HepG2 (cell line): ENCODE data around the gene BMERB1. TPM values are rescaled to one million over a fixed set of nuclear protein-coding genes. Genes with fewer than 3 reads are reported as not detected.

Source experiments
- ARID2 ChIP-seq: sonication (generic); formaldehyde crosslinking; IDR thresholded peaks from 2 replicates; pipeline ENCODE4 v1.8.1; 2022; ENCODE audit warnings: mild to moderate bottlenecking, missing genetic modification reagents, borderline replicate concordance
- ATRX ChIP-seq: sonication (generic); formaldehyde crosslinking; IDR thresholded peaks from 2 replicates; pipeline ENCODE4 v1.4.0; 2020; ENCODE audit warnings: missing genetic modification reagents, borderline replicate concordance
- EZH2 ChIP-seq: conservative IDR thresholded peaks from 2 replicates; pipeline ENCODE4 v1.6.1; 2012; ENCODE audit warnings: mild to moderate bottlenecking, low read depth, low read length, moderate library complexity
- FOXK1 ChIP-seq: sonication (generic); formaldehyde crosslinking; IDR thresholded peaks from 2 replicates; pipeline ENCODE4 v1.4.0; 2020; ENCODE audit warnings: low read depth, missing genetic modification reagents, borderline replicate concordance
- LCORL ChIP-seq, 2 experiments: fragments of 450-650 bp in 1 of 2; sonication (generic) in 1 of 2; formaldehyde crosslinking in 1 of 2; IDR thresholded peaks; 2 replicates each; pipeline versions ENCODE4 v1.5.0 to v1.6.1; 2017 to 2020; ENCODE audit warnings: antibody characterized with exemption in 1 of 2, missing genetic modification reagents in 1 of 2
- MATR3 ChIP-seq: sonication (generic); formaldehyde crosslinking; IDR thresholded peaks from 2 replicates; pipeline ENCODE4 v1.4.0; 2020; ENCODE audit warnings: missing genetic modification reagents
- MEIS1 ChIP-seq: sonication (generic); formaldehyde crosslinking; IDR thresholded peaks from 2 replicates; pipeline ENCODE4 v1.9.0; 2021; ENCODE audit warnings: mild to moderate bottlenecking, missing genetic modification reagents, moderate library complexity, borderline replicate concordance
- MTA1 ChIP-seq: sonication (generic); formaldehyde crosslinking; IDR thresholded peaks from 2 replicates; pipeline ENCODE4 v1.4.0; 2020; ENCODE audit warnings: missing genetic modification reagents, mild to moderate bottlenecking, borderline replicate concordance
- MTF2 ChIP-seq: sonication (generic); formaldehyde crosslinking; IDR thresholded peaks from 2 replicates; pipeline ENCODE4 v1.5.0; 2020; ENCODE audit warnings: missing genetic modification reagents, borderline replicate concordance
- MXD4 ChIP-seq: IDR thresholded peaks from 2 replicates; pipeline ENCODE4 v1.6.1; 2016; ENCODE audit warnings: mild to moderate bottlenecking, missing biosample characterization, missing genetic modification reagents
- NFRKB ChIP-seq: fragments of 450-650 bp; IDR thresholded peaks from 2 replicates; pipeline ENCODE4 v1.6.1; 2017
- PRMT3 ChIP-seq: sonication (generic); formaldehyde crosslinking; IDR thresholded peaks from 2 replicates; pipeline ENCODE4 v1.8.1; 2022; ENCODE audit warnings: low read depth, mild to moderate bottlenecking, moderate library complexity, missing genetic modification reagents, borderline replicate concordance
- SAFB2 ChIP-seq: sonication (generic); formaldehyde crosslinking; IDR thresholded peaks from 2 replicates; pipeline ENCODE4 v1.5.1; 2020; ENCODE audit warnings: missing genetic modification reagents, low read depth, mild to moderate bottlenecking, borderline replicate concordance
- SALL1 ChIP-seq: sonication (generic); formaldehyde crosslinking; IDR thresholded peaks from 2 replicates; pipeline ENCODE4 v1.8.0; 2022; ENCODE audit warnings: mild to moderate bottlenecking, missing genetic modification reagents
- SALL2 ChIP-seq: sonication (generic); formaldehyde crosslinking; IDR thresholded peaks from 2 replicates; pipeline ENCODE4 v1.8.1; 2023; ENCODE audit warnings: mild to moderate bottlenecking, missing genetic modification reagents, inconsistent platforms
- SMAD9 ChIP-seq: sonication (generic); formaldehyde crosslinking; IDR thresholded peaks from 2 replicates; pipeline ENCODE4 v1.5.1; 2020; ENCODE audit warnings: mild to moderate bottlenecking, missing genetic modification reagents
- SP4 ChIP-seq: sonication (generic); formaldehyde crosslinking; IDR thresholded peaks from 2 replicates; pipeline ENCODE4 v1.8.1; 2023; ENCODE audit warnings: mild to moderate bottlenecking, missing genetic modification reagents
- TOE1 ChIP-seq: sonication (generic); formaldehyde crosslinking; IDR thresholded peaks from 2 replicates; pipeline ENCODE4 v1.4.0; 2020; ENCODE audit warnings: mild to moderate bottlenecking, missing genetic modification reagents
- YEATS2 ChIP-seq: sonication (generic); formaldehyde crosslinking; IDR thresholded peaks from 2 replicates; pipeline ENCODE4 v1.4.0; 2020; ENCODE audit warnings: missing genetic modification reagents, borderline replicate concordance
- ZC3H4 ChIP-seq: sonication (generic); formaldehyde crosslinking; IDR thresholded peaks from 2 replicates; pipeline ENCODE4 v1.4.0; 2020; ENCODE audit warnings: missing genetic modification reagents, borderline replicate concordance
- ZNF430 ChIP-seq: sonication (generic); formaldehyde crosslinking; IDR thresholded peaks from 2 replicates; pipeline ENCODE4 v1.9.0; 2021; ENCODE audit warnings: mild to moderate bottlenecking, missing genetic modification reagents
- polyA plus RNA-seq, 8 experiments: library from polyadenylated mRNA; depleted of rRNA in 3 of 8; stranded (reverse) in 7 of 8; unstranded in 1 of 8; fragments of >200 nt; fragmentation: Illumina TruSeq in 4 of 8; extraction: Trizol in 4 of 8; gene quantifications; 2 replicates each; pipeline versions ENCODE4 v1.2.1 to v1.2.3, GENCODE V29; 2011 to 2016; ENCODE audit warnings: low read depth in 4 of 8, missing spikeins in 1 of 8, mixed read lengths in 1 of 8; ENCODE audit not compliant: insufficient read depth in 1 of 8
- total RNA-seq, 5 experiments: library from RNA; depleted of rRNA; stranded (reverse); fragments of >200 nt; fragmentation: Illumina TruSeq; extraction: Trizol; gene quantifications; 2 replicates each; pipeline ENCODE4 v1.2.3, GENCODE V29; 2016; ENCODE audit warnings: low read depth in 1 of 5
- TF ChIP-seq, protein P1 (sequence below): sonication (generic); formaldehyde crosslinking; IDR thresholded peaks from 2 replicates; pipeline ENCODE4 v1.8.0; 2022; ENCODE audit warnings: missing genetic modification reagents, mild to moderate bottlenecking, borderline replicate concordance
- TF ChIP-seq, protein P2 (sequence below): sonication (generic); formaldehyde crosslinking; IDR thresholded peaks from 2 replicates; pipeline ENCODE4 v1.5.1; 2020; ENCODE audit warnings: mild to moderate bottlenecking, missing genetic modification reagents, moderate library complexity

BMERB1 gene
- total and polyA plus RNA-seq, 2 of the 13 experiments (the other 11 are each of a cell fraction or from before 2014, with no cell fraction given) = 1.4 TPM

- no peak for TF ChIP-seq TOE1
- TF ChIP-seq SALL1 (CRISPR knock-in tag) = peak; percentile 25; the same call in 1 of the 2 replicates
- no peak for TF ChIP-seq ZNF430
- no peak for TF ChIP-seq SMAD9
- no peak for TF ChIP-seq MXD4 (CRISPR knock-in tag)
- TF ChIP-seq, protein P1, sequence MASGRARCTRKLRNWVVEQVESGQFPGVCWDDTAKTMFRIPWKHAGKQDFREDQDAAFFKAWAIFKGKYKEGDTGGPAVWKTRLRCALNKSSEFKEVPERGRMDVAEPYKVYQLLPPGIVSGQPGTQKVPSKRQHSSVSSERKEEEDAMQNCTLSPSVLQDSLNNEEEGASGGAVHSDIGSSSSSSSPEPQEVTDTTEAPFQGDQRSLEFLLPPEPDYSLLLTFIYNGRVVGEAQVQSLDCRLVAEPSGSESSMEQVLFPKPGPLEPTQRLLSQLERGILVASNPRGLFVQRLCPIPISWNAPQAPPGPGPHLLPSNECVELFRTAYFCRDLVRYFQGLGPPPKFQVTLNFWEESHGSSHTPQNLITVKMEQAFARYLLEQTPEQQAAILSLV (CRISPR knock-in tag) = no peak
- TF ChIP-seq ARID2 = no peak
- no peak for TF ChIP-seq MEIS1
- 0 out of 2 replicates have a peak, but pooled peaks have one; percentile 17 for TF ChIP-seq SP4 (CRISPR knock-in tag)
- TF ChIP-seq ZC3H4 (CRISPR knock-in tag) = no peak
- TF ChIP-seq MTA1 = peak; percentile 76; the same call in 1 of the 2 replicates
- no peak for TF ChIP-seq FOXK1 (CRISPR knock-in tag)
- TF ChIP-seq SAFB2 = no peak
- peak; percentile 94; the same call in 1 of the 2 replicates for TF ChIP-seq EZH2
- peak; percentile 48; the same call in 1 of the 2 replicates for TF ChIP-seq MTF2 (CRISPR knock-in tag)
- TF ChIP-seq NFRKB = no peak
- no peak for TF ChIP-seq SALL2 (CRISPR knock-in tag)
- TF ChIP-seq LCORL (IDR thresholded peaks at IDR 0.05) = no peak
- TF ChIP-seq LCORL (CRISPR knock-in tag; IDR thresholded peaks at IDR 0.05) = 0 out of 2 replicates have a peak, but pooled peaks have one; percentile 14
- no peak for TF ChIP-seq PRMT3 (CRISPR knock-in tag)
- TF ChIP-seq ATRX (CRISPR knock-in tag) = no peak
- TF ChIP-seq MATR3 (CRISPR knock-in tag) = no peak
- TF ChIP-seq, protein P2, sequence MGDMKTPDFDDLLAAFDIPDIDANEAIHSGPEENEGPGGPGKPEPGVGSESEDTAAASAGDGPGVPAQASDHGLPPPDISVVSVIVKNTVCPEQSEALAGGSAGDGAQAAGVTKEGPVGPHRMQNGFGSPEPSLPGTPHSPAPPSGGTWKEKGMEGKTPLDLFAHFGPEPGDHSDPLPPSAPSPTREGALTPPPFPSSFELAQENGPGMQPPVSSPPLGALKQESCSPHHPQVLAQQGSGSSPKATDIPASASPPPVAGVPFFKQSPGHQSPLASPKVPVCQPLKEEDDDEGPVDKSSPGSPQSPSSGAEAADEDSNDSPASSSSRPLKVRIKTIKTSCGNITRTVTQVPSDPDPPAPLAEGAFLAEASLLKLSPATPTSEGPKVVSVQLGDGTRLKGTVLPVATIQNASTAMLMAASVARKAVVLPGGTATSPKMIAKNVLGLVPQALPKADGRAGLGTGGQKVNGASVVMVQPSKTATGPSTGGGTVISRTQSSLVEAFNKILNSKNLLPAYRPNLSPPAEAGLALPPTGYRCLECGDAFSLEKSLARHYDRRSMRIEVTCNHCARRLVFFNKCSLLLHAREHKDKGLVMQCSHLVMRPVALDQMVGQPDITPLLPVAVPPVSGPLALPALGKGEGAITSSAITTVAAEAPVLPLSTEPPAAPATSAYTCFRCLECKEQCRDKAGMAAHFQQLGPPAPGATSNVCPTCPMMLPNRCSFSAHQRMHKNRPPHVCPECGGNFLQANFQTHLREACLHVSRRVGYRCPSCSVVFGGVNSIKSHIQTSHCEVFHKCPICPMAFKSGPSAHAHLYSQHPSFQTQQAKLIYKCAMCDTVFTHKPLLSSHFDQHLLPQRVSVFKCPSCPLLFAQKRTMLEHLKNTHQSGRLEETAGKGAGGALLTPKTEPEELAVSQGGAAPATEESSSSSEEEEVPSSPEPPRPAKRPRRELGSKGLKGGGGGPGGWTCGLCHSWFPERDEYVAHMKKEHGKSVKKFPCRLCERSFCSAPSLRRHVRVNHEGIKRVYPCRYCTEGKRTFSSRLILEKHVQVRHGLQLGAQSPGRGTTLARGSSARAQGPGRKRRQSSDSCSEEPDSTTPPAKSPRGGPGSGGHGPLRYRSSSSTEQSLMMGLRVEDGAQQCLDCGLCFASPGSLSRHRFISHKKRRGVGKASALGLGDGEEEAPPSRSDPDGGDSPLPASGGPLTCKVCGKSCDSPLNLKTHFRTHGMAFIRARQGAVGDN (CRISPR knock-in tag) = 0 out of 2 replicates have a peak, but pooled peaks have one; percentile 39
- TF ChIP-seq YEATS2 = no peak
Measured at GRCh38 chr16:15434425-15435215, at the start of gene BMERB1 (continued).
